HepG2 (cell line): ENCODE measurements around the gene HS6ST2. TPM values are rescaled to one million over a fixed set of nuclear protein-coding genes. Genes with fewer than 3 reads are reported as not detected.

ENCODE experiments used
- AHR ChIP-seq: IDR thresholded peaks from 2 replicates; pipeline ENCODE4 v1.6.1; 2018; ENCODE audit warnings: missing genetic modification reagents, missing compliant biosample characterization
- ARID5B ChIP-seq: IDR thresholded peaks from 2 replicates; pipeline ENCODE4 v1.4.0; 2020; ENCODE audit warnings: mild to moderate bottlenecking, missing genetic modification reagents
- CEBPZ ChIP-seq: IDR thresholded peaks from 2 replicates; pipeline ENCODE4 v1.6.1; 2012; ENCODE audit warnings: low read length, improper control_type of control experiment
- EZH2 ChIP-seq: conservative IDR thresholded peaks from 2 replicates; pipeline ENCODE4 v1.6.1; 2012; ENCODE audit warnings: mild to moderate bottlenecking, low read depth, low read length, moderate library complexity
- HNRNPH1 ChIP-seq: fragments of 200-400 bp; formaldehyde crosslinking; optimal IDR thresholded peaks from 2 replicates; pipeline ENCODE3; 2017; ENCODE audit warnings: mild to moderate bottlenecking, low read depth, low read length
- KDM3A ChIP-seq: IDR thresholded peaks from 2 replicates; pipeline ENCODE4 v1.6.1; 2018; ENCODE audit warnings: low read depth, missing compliant biosample characterization
- MED8 ChIP-seq: sonication (generic); formaldehyde crosslinking; IDR thresholded peaks from 2 replicates; pipeline ENCODE4 v1.8.1; 2023; ENCODE audit warnings: mild to moderate bottlenecking, missing genetic modification reagents; ENCODE audit not compliant: insufficient replicate concordance
- MEIS2 ChIP-seq: sonication (generic); formaldehyde crosslinking; IDR thresholded peaks from 2 replicates; pipeline ENCODE4 v1.9.0; 2021; ENCODE audit warnings: mild to moderate bottlenecking, missing genetic modification reagents
- ZNF101 ChIP-seq: sonication (generic); formaldehyde crosslinking; IDR thresholded peaks from 2 replicates; pipeline ENCODE4 v1.4.0; 2020; ENCODE audit warnings: mild to moderate bottlenecking, low read depth, missing genetic modification reagents, borderline replicate concordance
- polyA plus RNA-seq, 8 experiments: library from polyadenylated mRNA; depleted of rRNA in 3 of 8; stranded (reverse) in 7 of 8; unstranded in 1 of 8; fragments of >200 nt; fragmentation: Illumina TruSeq in 4 of 8; extraction: Trizol in 4 of 8; gene quantifications; 2 replicates each; pipeline versions ENCODE4 v1.2.1 to v1.2.3, GENCODE V29; 2011 to 2016; ENCODE audit warnings: low read depth in 4 of 8, missing spikeins in 1 of 8, mixed read lengths in 1 of 8; ENCODE audit not compliant: insufficient read depth in 1 of 8
- total RNA-seq, 5 experiments: library from RNA; depleted of rRNA; stranded (reverse); fragments of >200 nt; fragmentation: Illumina TruSeq; extraction: Trizol; gene quantifications; 2 replicates each; pipeline ENCODE4 v1.2.3, GENCODE V29; 2016; ENCODE audit warnings: low read depth in 1 of 5
- TF ChIP-seq, protein P1 (sequence below): sonication (generic); formaldehyde crosslinking; IDR thresholded peaks from 2 replicates; pipeline ENCODE4 v1.8.0; 2022; ENCODE audit warnings: mild to moderate bottlenecking, missing genetic modification reagents

Gene HS6ST2
- total and polyA plus RNA-seq, 2 of the 13 experiments (the other 11 are each of a cell fraction or from before 2014, with no cell fraction given), result 0.05 TPM; not detected in 1

- TF ChIP-seq ARID5B, result no peak
- TF ChIP-seq MEIS2 (CRISPR knock-in tag), result no peak
- no peak for TF ChIP-seq AHR (CRISPR knock-in tag)
- no peak for TF ChIP-seq HNRNPH1
- TF ChIP-seq MED8 (CRISPR knock-in tag), result no peak
- TF ChIP-seq EZH2, result no peak
- no peak for TF ChIP-seq CEBPZ
- TF ChIP-seq KDM3A, result no peak
- TF ChIP-seq ZNF101 (CRISPR knock-in tag), result no peak
- TF ChIP-seq, protein P1, sequence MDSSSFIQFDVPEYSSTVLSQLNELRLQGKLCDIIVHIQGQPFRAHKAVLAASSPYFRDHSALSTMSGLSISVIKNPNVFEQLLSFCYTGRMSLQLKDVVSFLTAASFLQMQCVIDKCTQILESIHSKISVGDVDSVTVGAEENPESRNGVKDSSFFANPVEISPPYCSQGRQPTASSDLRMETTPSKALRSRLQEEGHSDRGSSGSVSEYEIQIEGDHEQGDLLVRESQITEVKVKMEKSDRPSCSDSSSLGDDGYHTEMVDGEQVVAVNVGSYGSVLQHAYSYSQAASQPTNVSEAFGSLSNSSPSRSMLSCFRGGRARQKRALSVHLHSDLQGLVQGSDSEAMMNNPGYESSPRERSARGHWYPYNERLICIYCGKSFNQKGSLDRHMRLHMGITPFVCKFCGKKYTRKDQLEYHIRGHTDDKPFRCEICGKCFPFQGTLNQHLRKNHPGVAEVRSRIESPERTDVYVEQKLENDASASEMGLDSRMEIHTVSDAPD (CRISPR knock-in tag), result no peak
These were observed 339.6 kb downstream of the HS6ST2 start (continued) for GRCh38 chrX:132618810-132619209.
